ENCODE data around the gene ACOX1.

DNA sequence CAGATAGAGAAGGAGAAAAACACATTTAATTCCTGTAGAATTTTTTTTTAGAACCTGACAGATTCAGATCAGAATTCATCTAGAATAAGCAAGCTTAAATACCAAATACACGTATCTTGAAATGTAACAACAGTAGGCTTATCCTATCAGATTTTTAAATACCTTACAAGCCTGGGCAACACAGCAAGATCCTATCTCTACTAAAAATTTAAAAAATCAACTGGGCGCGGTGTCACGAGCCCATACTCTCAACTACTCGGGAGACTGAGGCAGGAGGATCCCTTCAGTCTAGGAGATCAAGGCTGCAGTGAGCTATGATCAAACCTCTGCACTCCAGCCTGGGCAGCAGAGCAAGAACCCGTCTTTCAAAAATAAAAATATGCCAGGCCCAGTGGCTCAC lies 13.5 kb downstream of the ACOX1 start:
- TF ChIP-seq, protein P1, sequence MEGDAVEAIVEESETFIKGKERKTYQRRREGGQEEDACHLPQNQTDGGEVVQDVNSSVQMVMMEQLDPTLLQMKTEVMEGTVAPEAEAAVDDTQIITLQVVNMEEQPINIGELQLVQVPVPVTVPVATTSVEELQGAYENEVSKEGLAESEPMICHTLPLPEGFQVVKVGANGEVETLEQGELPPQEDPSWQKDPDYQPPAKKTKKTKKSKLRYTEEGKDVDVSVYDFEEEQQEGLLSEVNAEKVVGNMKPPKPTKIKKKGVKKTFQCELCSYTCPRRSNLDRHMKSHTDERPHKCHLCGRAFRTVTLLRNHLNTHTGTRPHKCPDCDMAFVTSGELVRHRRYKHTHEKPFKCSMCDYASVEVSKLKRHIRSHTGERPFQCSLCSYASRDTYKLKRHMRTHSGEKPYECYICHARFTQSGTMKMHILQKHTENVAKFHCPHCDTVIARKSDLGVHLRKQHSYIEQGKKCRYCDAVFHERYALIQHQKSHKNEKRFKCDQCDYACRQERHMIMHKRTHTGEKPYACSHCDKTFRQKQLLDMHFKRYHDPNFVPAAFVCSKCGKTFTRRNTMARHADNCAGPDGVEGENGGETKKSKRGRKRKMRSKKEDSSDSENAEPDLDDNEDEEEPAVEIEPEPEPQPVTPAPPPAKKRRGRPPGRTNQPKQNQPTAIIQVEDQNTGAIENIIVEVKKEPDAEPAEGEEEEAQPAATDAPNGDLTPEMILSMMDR (IDR thresholded peaks at IDR 0.05) = no peak
- TF ChIP-seq POLR2A (IDR thresholded peaks at IDR 0.05) = no peak
